Stimulated activated CD8-positive, alpha-beta memory T cell treated with anti-CD3 and anti-CD28 coated beads, Interleukin-15, amount 100 ng/mL, for 24 hours (primary cell): Measurements from ENCODE around the gene SLC5A5.

ENCODE experiments used
- DNase-seq: peaks from one replicate; pipeline ENCODE4 v3.0.0-alpha.2; 2020; ENCODE audit warnings: low read depth

The SLC5A5 gene

DNA sequence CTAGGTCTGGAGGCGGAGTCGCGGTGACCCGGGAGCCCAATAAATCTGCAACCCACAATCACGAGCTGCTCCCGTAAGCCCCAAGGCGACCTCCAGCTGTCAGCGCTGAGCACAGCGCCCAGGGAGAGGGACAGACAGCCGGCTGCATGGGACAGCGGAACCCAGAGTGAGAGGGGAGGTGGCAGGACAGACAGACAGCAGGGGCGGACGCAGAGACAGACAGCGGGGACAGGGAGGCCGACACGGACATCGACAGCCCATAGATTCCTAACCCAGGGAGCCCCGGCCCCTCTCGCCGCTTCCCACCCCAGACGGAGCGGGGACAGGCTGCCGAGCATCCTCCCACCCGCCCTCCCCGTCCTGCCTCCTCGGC, at the start of gene SLC5A5:
SLC5A5 (plus strand) TSS at position 68 of the 373 bp plus-strand sequence. CDS start 375 bp downstream, outside the sequence.
- no peak for DNase-seq

- DNase-seq, result no peak
Measured at GRCh38 chr19:17824339-17824738, 47.4 kb upstream of the SLC5A5 start.

GRCh38 chr19:17826508-17827056, 45.2 kb upstream of the SLC5A5 start:
- DNase-seq, result no peak

DNA sequence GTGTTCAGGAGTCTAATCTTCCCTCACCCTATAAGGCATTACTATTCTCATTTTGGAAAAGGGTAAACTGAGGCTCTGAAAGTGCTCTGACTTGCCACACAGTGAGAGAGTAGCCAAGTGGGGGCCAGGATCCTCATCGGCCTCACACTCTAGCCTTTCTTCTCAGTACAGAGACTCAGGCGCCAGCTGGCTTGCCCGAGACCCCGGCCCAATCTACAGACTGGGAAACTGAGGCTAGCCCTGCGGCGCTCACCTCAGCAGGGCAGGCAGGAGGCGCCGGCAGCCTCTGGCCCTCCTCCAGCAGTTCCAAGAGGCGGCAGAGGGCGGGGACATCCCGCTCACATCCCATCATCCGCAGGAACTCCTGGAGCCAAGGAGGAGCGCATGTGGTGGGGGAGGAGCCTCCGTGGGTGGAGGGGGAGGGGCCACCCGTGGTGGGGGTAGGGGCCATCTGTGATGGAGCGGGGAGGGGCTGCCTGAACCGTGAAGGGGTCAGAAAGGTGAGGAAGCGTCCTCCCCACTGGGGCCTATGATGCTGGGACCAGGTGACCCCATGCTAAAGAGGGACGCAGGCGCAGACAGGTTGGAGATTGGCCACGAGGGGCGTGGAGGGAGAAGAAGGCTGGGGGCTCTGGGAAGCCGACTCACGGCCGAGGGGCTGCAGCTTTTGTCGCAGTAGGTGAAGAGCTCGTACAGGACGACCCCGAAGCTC, 41.7 kb upstream of the SLC5A5 start:
- DNase-seq, result no peak

DNA sequence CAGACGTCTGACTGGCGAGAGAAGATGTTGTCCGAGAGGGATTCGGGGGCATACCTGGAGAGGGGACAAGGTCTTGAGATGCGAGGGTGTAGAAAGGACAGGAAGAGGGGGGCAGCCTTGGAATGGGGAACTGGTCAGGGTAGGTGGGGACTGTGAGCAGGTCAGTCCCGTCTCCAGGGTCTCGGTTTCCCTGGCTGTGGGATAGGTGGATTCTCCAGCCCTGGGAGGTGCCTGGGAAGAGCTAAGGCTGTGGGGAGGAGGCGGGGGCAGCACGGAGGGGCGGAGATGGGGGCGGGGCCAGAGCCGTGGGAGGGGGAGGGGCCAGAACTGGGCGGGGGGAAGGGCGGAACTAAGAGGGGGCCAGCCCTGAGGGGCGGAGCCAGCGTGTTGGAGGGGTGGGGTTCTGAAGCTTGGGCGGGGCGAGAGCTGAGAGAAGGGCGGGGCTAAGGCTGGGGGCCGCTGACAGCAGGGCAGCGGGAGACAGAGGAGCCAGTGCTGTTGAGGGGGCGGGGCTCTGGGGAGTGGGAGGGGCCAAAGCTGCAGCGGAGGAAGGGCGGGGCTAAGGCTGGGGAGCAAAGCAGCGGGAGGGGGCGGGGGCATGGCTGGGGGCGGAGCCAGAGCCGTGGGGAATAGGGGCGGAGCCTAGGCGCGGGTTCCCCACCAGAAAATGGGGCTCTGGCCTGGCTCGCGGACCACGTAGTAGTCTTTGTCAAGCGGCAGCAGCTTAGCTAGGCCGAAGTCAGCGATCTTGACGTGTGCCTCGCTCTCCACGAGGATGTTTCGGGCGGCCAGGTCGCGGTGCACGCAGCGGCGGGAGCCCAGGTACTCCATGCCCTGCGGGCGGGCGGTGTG, 41.0 kb upstream of the SLC5A5 start:
- peak; percentile 24 for DNase-seq

DNA sequence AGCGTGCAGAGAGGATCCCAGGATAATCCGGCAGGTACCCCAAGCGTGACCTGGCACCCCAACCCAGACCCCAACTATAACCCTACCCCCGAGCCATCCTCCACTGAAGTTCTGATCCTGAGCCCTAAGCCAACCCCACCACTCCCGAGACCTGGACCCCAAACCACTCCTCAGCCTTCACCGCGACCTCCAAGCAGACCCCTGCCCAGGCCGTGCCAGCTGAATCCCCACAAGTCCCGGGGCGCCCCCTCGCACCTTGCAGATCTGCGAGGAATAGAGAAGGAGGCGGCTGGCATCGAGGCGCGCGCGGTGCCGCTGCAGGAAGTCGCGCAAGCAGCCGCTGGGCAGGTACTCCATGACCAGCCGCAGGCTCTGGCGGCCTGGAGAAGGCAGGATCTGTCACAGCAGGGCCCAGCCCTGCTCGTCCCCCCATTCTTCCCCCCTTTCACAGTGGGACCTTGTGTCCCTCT, 40.3 kb upstream of the SLC5A5 start:
- no peak for DNase-seq

GRCh38 chr19:17832443-17833208, 39.1 kb upstream of the SLC5A5 start:
- no peak for DNase-seq

- no peak for DNase-seq
Measured at GRCh38 chr19:17834350-17835181, 37.2 kb upstream of the SLC5A5 start.

DNA sequence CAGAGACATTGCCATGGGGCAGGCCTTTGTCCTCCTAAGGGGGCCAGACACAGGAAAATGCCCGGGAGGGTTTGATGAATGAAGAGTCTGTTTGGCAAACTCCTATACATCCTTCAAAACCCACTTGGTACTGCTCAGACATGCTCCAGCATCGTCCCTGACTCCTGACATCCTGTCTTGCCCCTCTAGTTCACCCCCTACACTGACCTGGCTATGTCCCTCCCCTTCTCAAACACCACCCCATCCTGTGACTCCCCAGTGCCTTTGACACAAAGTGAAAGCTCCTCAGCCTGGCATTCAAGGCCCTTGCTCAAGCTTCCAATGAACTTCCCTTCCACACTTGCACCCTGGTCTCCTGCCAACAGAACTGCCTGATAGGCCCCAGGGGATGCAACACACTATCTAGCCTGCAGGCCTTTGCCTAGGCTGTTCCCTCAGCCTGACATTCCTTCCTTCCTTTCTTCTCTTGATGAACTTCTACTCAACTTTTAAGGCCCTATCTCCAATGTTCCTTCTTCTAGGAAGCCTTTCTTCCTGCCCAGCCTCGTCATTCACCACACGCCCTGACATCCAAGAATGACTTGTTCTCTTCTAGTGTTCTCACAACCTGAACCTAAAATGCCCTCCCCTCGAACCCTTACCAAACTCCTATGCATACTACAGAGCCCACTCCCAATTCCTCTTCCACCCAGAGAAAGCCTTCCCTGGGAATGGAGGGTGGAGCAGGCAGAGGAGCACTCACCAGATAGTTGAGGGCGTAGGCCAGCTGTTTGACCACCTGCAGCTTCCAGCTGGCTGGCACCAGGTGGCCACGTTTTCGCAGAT, 36.4 kb upstream of the SLC5A5 start:
- DNase-seq, result no peak

DNA sequence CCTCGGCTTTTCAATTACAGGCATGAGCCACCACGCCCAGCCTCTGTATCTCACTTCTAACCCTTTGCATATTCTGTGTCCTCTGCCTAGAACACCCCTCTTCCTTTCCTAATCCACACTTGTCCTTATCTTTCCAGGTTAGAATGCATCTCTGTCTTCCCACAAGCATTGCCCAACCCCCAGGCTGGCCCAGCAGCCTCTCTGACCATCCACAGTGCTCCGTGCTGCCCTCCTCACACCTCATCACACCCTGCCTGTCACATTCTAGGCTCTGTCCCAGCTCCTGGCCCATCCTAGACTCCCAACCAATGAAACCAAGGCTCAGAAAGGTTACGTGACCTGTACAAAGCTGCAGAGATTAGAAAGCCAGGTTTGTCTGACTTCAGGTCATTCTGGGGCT, 35.2 kb upstream of the SLC5A5 start:
- no peak for DNase-seq

DNA sequence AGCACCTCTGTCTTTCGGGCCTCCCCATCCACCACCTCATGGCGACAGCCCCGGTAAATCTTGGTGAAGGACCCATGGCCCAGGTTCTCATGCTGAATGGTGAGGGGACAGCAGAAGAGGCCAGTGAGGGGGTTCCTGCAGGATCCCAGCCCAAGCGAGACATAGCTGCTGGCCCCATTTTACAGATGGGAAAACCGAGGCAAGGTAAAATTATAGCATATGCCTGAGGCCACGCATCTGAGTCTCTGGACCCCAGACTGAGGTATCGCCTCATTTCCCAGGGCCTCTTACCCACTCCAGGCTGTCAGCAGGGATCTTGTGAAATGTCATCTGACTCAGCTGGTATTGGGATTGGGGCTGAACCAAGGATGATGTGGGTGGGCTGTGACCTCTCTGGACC, 33.8 kb upstream of the SLC5A5 start:
- DNase-seq, result no peak

- no peak for DNase-seq
Measured at GRCh38 chr19:17840019-17840418, 31.7 kb upstream of the SLC5A5 start.

GRCh38 chr19:17841371-17841809, 30.4 kb upstream of the SLC5A5 start:
- no peak for DNase-seq

- no peak for DNase-seq
Measured at GRCh38 chr19:17841810-17842662, 29.7 kb upstream of the SLC5A5 start.

- DNase-seq, result no peak
Measured at GRCh38 chr19:17842663-17843291, 29.0 kb upstream of the SLC5A5 start.

DNA sequence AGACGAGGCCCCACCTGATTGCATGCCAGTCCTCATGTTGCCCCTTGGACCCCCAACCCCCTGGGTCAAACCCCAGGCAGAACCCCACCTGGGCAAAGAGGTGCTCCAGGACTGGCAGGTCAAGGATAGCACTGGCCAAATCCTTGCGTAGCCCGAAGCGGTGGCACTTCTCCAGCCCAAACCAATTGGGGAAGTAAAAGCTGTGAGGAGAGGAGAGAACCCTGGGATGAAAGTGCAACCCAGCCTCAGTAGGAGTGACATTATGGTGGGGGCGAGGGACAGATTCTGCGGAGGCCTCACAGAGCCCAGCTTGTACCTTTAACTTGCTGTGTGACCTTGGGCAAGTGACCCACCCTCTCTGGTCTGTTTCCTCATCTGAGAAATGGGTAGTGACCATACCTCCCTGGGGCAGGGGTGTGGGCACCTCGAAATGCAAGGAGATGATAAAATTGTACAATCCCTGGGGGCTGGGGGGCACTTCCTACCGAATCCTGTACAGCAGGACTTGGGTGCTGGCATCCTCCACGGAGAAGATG, 28.4 kb upstream of the SLC5A5 start:
- DNase-seq, result no peak

GRCh38 chr19:17843908-17844490, 27.7 kb upstream of the SLC5A5 start:
- no peak for DNase-seq

DNA sequence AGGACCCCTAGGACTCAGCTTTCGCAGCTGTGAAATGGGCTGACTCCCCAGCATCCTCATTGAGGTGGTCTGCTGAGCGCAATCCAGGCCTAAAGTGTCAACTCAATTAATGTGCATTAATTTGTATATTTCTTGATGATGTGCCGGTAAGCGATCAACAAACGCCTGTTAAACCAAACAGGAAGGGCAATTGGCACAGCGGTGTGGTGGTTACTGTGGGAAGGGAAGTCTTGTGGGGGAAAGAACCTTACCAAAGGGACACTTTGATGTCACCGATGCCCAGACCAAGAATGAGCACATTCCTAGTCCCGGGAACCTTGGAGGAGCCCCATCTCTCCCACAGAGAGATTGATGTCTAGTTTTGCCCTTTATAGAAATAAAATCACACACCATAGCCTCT, 25.6 kb upstream of the SLC5A5 start:
- no peak for DNase-seq
